Kidney epithelial cell (primary cell): Measurements from ENCODE around the gene ATP13A3. TPM values are rescaled to one million over a fixed set of nuclear protein-coding genes. Genes with fewer than 3 reads are reported as not detected.

ENCODE experiments used
- total RNA-seq: library from RNA; depleted of rRNA; stranded (reverse); fragments of >200 nt; gene quantifications from 2 replicates; pipeline ENCODE4 v1.2.3, GENCODE V29; 2015

ATP13A3 gene
- total RNA-seq, 1 donor from 2014 or later = 324 TPM

Other genes with a start within 250 kb of the ATP13A3 start
- gene CPN2, start 135.7 kb downstream of the ATP13A3 start, total RNA-seq = not detected in 2 replicates
- gene LRRC15, start 117.3 kb downstream of the ATP13A3 start, total RNA-seq = not detected in 2 replicates
- 0.07 and 0.42 TPM in 2 replicates for gene GP5, start 87.7 kb downstream of the ATP13A3 start, total RNA-seq
- gene TMEM44, start 146.4 kb upstream of the ATP13A3 start, total RNA-seq = 16.0 and 16.2 TPM in 2 replicates
- 26.1 and 27.2 TPM in 2 replicates for gene LSG1, start 185.2 kb upstream of the ATP13A3 start, total RNA-seq
- 1.7 and 2.7 TPM in 2 replicates for gene FAM43A, start 198.9 kb upstream of the ATP13A3 start, total RNA-seq